Right lobe of liver (tissue), 6 donors: Measurements from ENCODE around the gene ATP1A1. TPM values are rescaled to one million over a fixed set of nuclear protein-coding genes. Genes with fewer than 3 reads are reported as not detected.

ENCODE experiments used
- ATAC-seq, 4 donors: fragments of 200-7000 bp; cut with Tn5 transposase; one replicate each; pipeline ENCODE4 v1.9.1; 2020; ENCODE audit warnings: mild to moderate bottlenecking in 4 of 4, moderate library complexity in 4 of 4
- DNase-seq, 3 donors: peaks; one replicate each; pipeline ENCODE4 v3.0.0-alpha.2; 2020
- H3K27ac ChIP-seq, 3 donors: fragments of 200-600 bp; one replicate each; pipeline ENCODE4 v1.8.0; 2022
- H3K27me3 ChIP-seq, 2 donors: fragments of 200-600 bp; one replicate each; pipeline ENCODE4 v1.8.0; 2022
- H3K36me3 ChIP-seq, 4 donors: fragments of 200-600 bp; sonication (generic) in 1 of 4; one replicate each; pipeline versions ENCODE4 v1.5.1 to v1.8.0; 2017 to 2022; ENCODE audit warnings: control low read depth in 1 of 4
- H3K4me1 ChIP-seq, 4 donors: fragments of 200-600 bp; sonication (generic) in 1 of 4; one replicate each; pipeline versions ENCODE4 v1.5.1 to v1.8.0; 2017 to 2022; ENCODE audit warnings: control low read depth in 1 of 4
- H3K4me3 ChIP-seq, 3 donors: fragments of 200-600 bp; one replicate each; pipeline ENCODE4 v1.8.0; 2022
- H3K9me3 ChIP-seq, 4 donors: fragments of 200-600 bp; sonication (generic) in 1 of 4; one replicate each; pipeline versions ENCODE4 v1.5.1 to v1.8.0; 2017 to 2022; ENCODE audit warnings: control low read depth in 1 of 4
- CTCF ChIP-seq, 4 donors: fragments of 200-600 bp in 3 of 4; fragments of 450-650 bp in 1 of 4; IDR thresholded peaks; one replicate each; pipeline versions ENCODE4 v1.5.1 to v1.8.0; 2016 to 2022; ENCODE audit warnings: antibody characterized with exemption in 4 of 4, mild to moderate bottlenecking in 2 of 4
- POLR2A ChIP-seq: fragments of 450-650 bp; IDR thresholded peaks from one replicate; pipeline ENCODE4 v1.6.1; 2017; ENCODE audit warnings: antibody characterized with exemption, mild to moderate bottlenecking
- WGBS: methylation state at CpG from one replicate; pipeline ENCODE4 v1.1.6; 2018; ENCODE audit warnings: low coverage, low lambda C conversion rate; ENCODE audit not compliant: insufficient coverage; ENCODE audit errors: missing lambda C conversion rate; 5-methylcytosine and 5-hydroxymethylcytosine counted together
- intact Hi-C, 2 donors: fragments of 100-400 bp; cut with DNase I; formaldehyde crosslinking; loops; one replicate each; pipeline versions ENCODE4 v1.11.2 to v1.14.1; 2022
- total RNA-seq, 6 experiments: library from RNA; depleted of rRNA in 2 of 6; stranded (reverse); fragments of >200 nt in 2 of 6; fragmentation: NEBNext Ultra II Directional in 3 of 6; extraction: Animal tissue kit (Norgen Biotek cat#: 25700) in 3 of 6; gene quantifications; one replicate each; pipeline versions ENCODE4 v1.1.0 to v1.2.4, GENCODE V29; 2016 to 2023
- donor health status: DM: no; HTN: yes; CAD: no.
- donor health status: DM: no; HTN: no; CAD: no.
- donor health status: DM: no; HTN: no; CAD: no.
- donor health status: DM: no; HTN: yes; CAD: no.
- donor health status: DM: no; HTN: yes; CAD: no.

ATP1A1 gene
- total RNA-seq, 6 experiments from 2014 or later, result 83.6 to 153 (median 121) TPM

GRCh38 chr1:116403496-116404136, 30.6 kb downstream of the ATP1A1 start:
- no peaks in the 10 kb centered on the region for H3K27me3 ChIP-seq
- TF ChIP-seq CTCF (IDR thresholded peaks at IDR 0.05) (no peak), POLR2A (no peak)
- no peak overlapping the region for H3K27ac ChIP-seq
- intact Hi-C loops, result no loop called here
- no peaks in the 10 kb centered on the region for H3K9me3 ChIP-seq
- ATAC-seq (no peak), DNase-seq (no peak)
- peaks cover 15 to 76% (median 39%) of the 10 kb centered on the region in 4 donors for H3K36me3 ChIP-seq
- WGBS, result 100% methylated on average over 7 of the region's 7 CpGs
- H3K4me3 ChIP-seq, result no peak overlapping the region
- H3K4me1 ChIP-seq, result peaks cover 0 to 6% (median 0%) of the 10 kb centered on the region in 4 donors

- ATAC-seq (no peak), DNase-seq (no peak)
- Histone ChIP-seq H3K4me1 (peaks cover 0 to 6% (median 0%) of the 10 kb centered on the region in 4 donors), H3K36me3 (peaks cover 6 to 65% (median 31%) of the 10 kb centered on the region in 4 donors), H3K27ac (no peak overlapping the region), H3K4me3 (no peak overlapping the region), H3K9me3 (no peaks in the 10 kb centered on the region), H3K27me3 (no peaks in the 10 kb centered on the region)
- intact Hi-C loops, result no loop called here
- 88% methylated on average over 3 of the region's 5 CpGs for WGBS
- TF ChIP-seq POLR2A (no peak), CTCF (IDR thresholded peaks at IDR 0.05) (no peak)
Measured at GRCh38 chr1:116404699-116405098, 31.7 kb downstream of the ATP1A1 start.

GRCh38 chr1:116405241-116406135, 32.4 kb downstream of the ATP1A1 start:
- 28% methylated on average over 4 of the region's 14 CpGs for WGBS
- DNase-seq (peak in 1 of 3 donors; percentile 55), ATAC-seq (peak in 2 of 4 donors; percentile 48 to 81)
- Histone ChIP-seq H3K4me1 (peaks cover 0 to 6% (median 0%) of the 10 kb centered on the region in 4 donors), H3K9me3 (no peaks in the 10 kb centered on the region), H3K36me3 (peaks cover 0 to 57% (median 25%) of the 10 kb centered on the region in 4 donors), H3K27me3 (no peaks in the 10 kb centered on the region), H3K4me3 (no peak overlapping the region), H3K27ac (no peak overlapping the region)
- intact Hi-C loops, result no loop called here
- no peak for TF ChIP-seq CTCF (IDR thresholded peaks at IDR 0.05)
- no peak for TF ChIP-seq POLR2A

GRCh38 chr1:116407033-116407432, 34.0 kb downstream of the ATP1A1 start:
- Histone ChIP-seq H3K36me3 (peaks cover 0 to 42% (median 18%) of the 10 kb centered on the region in 4 donors), H3K9me3 (no peaks in the 10 kb centered on the region), H3K27me3 (no peaks in the 10 kb centered on the region), H3K4me3 (no peak overlapping the region), H3K27ac (no peak overlapping the region), H3K4me1 (peaks cover 0 to 10% (median 0%) of the 10 kb centered on the region in 4 donors)
- no peak for ATAC-seq
- intact Hi-C loops, result no loop called here
- WGBS, result 96% methylated on average over 5 of the region's 6 CpGs
- TF ChIP-seq POLR2A (no peak), CTCF (IDR thresholded peaks at IDR 0.05) (no peak)
- DNase-seq, result no peak
